ENCODE results near the gene INO80.
"Not testable (repeated sequence)": the region's sequence is repeated elsewhere in the genome, so short reads cannot be mapped to it uniquely, and the experiment has no call there.

INO80 gene

DNA sequence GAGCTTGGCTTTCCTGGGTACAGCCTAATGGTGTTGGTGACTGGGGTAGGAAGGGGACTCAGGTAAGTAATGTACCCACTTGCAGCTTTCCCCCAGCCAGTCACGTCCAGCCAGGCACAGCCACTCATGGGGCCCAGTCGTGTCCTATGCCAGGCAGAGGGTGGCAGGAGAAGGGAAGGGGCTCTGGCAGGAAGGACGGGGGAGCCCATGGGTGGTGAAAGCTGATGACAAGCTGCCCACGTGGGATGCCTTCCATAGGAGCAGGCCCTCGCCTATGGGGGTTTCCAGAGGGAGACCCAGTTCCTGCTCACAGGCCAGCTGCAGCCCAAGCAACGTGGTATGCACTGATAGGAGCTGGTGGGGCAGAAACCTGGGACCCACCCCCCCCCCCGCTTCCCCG is 152.1 kb downstream of the INO80 start:
- DNase-seq (ENCODE audit: insufficient read length, low spot score) (no peak), FAIRE-seq (no peak)
- TF ChIP-seq POLR2A (IDR thresholded peaks at IDR 0.05; ENCODE audit: low read depth, low read length), result no peak

- FAIRE-seq (no peak), DNase-seq (ENCODE audit: insufficient read length, low spot score) (no peak)
- TF ChIP-seq POLR2A (IDR thresholded peaks at IDR 0.05; ENCODE audit: low read depth, low read length), result no peak
Measured at GRCh38 chr15:40963201-40963600, 152.9 kb downstream of the INO80 start.

DNA sequence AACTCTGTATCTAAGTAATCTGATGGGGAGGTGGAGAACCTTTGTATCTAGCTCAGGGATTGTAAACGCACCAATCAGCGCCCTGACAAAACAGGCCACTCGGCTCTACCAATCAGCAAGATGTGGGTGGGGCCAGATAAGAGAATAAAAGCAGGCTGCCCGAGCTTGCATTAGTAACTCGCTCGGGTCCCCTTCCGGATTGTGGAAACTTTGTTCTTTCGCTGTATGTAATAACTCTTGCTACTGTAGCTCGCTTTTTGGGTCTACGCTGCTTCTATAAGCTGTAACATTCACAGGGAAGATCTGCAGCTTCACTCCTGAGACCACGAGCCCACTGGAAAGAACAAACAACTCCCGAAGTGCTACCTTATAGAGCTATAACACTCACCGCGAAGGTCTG is 153.8 kb downstream of the INO80 start:
- not testable (repeated sequence) for FAIRE-seq; DNase-seq (ENCODE audit: insufficient read length, low spot score)

DNA sequence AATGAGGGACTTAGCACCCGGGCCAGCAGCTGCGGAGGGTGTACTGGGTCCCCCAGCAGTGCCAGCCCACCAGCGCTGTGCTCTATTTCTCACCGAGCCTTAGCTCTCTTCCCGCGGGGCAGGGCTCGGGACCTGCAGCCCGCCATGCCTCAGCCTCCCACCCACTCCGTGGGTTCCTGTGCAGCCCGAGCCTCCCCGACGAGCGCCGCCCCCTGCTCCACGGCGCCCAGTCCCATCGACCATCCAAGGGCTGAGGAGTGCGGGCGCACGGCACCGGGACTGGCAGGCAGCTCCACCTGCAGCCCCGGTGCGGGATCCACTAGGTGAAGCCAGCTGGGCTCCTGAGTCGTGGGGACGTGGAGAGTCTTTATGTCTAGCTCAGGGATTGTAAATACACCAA is 154.3 kb downstream of the INO80 start:
- not testable (repeated sequence) for FAIRE-seq; DNase-seq (ENCODE audit: insufficient read length, low spot score)

DNA sequence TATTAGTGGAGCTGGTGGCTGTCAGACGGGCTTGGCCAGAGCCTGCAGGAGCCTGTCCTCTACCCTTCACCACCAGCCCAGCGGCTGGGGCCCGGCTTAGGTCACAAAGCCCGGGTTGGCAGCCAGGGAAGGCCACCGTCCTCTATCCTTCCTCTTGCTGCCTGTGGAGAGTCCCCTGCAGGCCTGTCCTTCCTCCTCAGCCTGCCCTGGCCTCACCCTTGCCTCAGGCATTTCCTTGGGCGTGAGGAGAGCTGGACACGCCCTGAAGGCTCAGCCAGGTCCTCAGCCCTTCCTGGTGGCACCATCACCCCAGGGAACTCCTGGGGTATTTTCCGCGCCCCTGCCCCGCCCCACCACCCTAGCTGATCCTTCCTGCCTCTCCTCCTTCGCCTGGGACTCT is 155.2 kb downstream of the INO80 start:
- no peak for TF ChIP-seq POLR2A (IDR thresholded peaks at IDR 0.05; ENCODE audit: low read depth, low read length)
- peak; percentile 72 for DNase-seq (ENCODE audit: insufficient read length, low spot score)
- no peak for FAIRE-seq

GRCh38 chr15:40960151-40960885 is 155.8 kb downstream of the INO80 start:
- DNase-seq (ENCODE audit: insufficient read length, low spot score) (no peak), FAIRE-seq (no peak)
- no peak for TF ChIP-seq POLR2A (IDR thresholded peaks at IDR 0.05; ENCODE audit: low read depth, low read length)

- no peak for FAIRE-seq
- no peak for TF ChIP-seq POLR2A (IDR thresholded peaks at IDR 0.05; ENCODE audit: low read depth, low read length)
- no peak for DNase-seq (ENCODE audit: insufficient read length, low spot score)
Measured at GRCh38 chr15:40959331-40960141, 156.5 kb downstream of the INO80 start.

- no peak for TF ChIP-seq POLR2A (IDR thresholded peaks at IDR 0.05; ENCODE audit: low read depth, low read length)
- FAIRE-seq, result no peak
- no peak for DNase-seq (ENCODE audit: insufficient read length, low spot score)
Measured at GRCh38 chr15:40958723-40959122, 157.4 kb downstream of the INO80 start.

DNA sequence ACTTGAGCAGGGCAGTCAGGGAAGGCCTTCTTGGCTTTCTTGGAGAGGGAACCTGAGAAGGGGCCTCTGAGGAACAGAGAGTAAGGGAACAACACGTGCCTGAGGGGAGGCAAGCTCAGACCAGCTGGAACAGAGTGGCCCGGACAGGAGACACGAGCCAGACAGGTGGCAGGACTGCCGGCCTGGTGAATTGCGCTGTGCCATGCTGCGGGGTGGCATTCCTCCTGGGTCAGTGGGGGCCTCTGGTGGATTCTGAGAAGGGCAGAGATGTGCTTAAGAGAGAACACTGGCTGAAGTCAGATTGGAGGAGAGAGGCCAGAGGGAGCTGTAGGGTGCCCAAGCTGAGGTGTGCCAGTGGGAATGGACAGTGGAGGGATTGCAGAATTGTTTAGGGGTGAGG is 157.9 kb downstream of the INO80 start:
- DNase-seq (ENCODE audit: insufficient read length, low spot score) (no peak), FAIRE-seq (no peak)
- no peak for TF ChIP-seq POLR2A (IDR thresholded peaks at IDR 0.05; ENCODE audit: low read depth, low read length)

GRCh38 chr15:40957581-40958051 is 158.5 kb downstream of the INO80 start:
- TF ChIP-seq POLR2A (IDR thresholded peaks at IDR 0.05; ENCODE audit: low read depth, low read length), result no peak
- FAIRE-seq (no peak), DNase-seq (ENCODE audit: insufficient read length, low spot score) (no peak)

DNA sequence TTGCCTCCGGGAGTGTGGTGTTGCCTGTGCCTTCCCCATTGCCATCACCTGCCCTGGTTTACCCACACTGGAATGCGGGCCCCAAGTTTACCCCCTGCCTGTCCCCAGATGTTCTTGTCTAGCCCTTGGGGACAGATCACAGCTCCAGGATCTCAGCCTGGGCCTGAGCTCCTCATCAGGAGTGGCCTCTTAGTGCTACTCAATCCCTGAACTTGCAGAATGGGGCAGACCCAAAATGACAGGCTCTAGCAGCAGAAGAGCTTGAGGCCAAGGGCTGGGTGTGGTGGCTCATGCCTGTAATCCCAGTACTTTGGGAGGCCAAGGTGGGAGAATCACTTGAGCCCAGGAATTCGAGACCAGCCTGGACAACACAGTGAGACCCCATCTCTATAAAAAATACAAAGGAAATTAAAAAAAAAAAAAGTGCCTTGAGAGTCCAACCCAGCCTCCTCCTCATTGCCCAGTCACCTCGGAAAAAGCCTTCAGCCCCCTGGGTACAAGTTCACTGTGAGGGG is 159.0 kb downstream of the INO80 start:
- FAIRE-seq (no peak), DNase-seq (ENCODE audit: insufficient read length, low spot score) (no peak)
- TF ChIP-seq POLR2A (IDR thresholded peaks at IDR 0.05; ENCODE audit: low read depth, low read length), result no peak

GRCh38 chr15:40956541-40956982 is 159.5 kb downstream of the INO80 start:
- no peak for TF ChIP-seq POLR2A (IDR thresholded peaks at IDR 0.05; ENCODE audit: low read depth, low read length)
- DNase-seq (ENCODE audit: insufficient read length, low spot score) (no peak), FAIRE-seq (no peak)

GRCh38 chr15:40955930-40956540 is 160.0 kb downstream of the INO80 start:
- no peak for TF ChIP-seq POLR2A (IDR thresholded peaks at IDR 0.05; ENCODE audit: low read depth, low read length)
- DNase-seq (ENCODE audit: insufficient read length, low spot score), result no peak
- FAIRE-seq, result no peak

Data from H54 (cell line).